ENCODE measurements around the gene YKT6.

DNA sequence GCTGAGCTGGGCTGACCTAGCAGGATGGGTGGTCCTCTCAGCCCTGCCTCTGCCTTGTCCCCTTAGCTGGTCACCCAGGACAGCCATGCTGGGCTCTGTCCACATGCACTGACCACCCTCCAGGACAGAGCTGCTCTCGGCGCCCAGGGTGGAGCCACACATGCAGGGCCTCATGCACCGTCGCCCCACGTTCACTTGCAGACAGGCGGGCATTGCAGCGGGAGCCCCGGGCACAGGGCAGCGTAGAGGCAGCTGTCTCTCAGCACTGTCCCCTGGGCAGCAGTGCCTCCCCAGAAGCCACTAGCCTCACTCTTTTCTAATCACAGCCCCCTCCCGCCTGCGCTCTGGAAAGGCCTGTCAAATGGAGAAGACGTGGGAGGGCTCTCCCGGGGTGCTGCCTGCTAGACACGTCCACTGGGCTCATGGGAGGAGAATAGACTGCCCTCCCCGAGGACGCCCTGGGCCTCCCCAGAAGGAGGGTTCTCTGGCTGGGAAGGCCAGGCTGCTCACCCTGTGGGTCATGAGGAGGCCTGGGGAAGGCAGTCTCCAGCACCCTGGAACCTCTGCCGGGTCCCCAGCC lies 37.4 kb downstream of the YKT6 start:
- TF ChIP-seq, protein P1, sequence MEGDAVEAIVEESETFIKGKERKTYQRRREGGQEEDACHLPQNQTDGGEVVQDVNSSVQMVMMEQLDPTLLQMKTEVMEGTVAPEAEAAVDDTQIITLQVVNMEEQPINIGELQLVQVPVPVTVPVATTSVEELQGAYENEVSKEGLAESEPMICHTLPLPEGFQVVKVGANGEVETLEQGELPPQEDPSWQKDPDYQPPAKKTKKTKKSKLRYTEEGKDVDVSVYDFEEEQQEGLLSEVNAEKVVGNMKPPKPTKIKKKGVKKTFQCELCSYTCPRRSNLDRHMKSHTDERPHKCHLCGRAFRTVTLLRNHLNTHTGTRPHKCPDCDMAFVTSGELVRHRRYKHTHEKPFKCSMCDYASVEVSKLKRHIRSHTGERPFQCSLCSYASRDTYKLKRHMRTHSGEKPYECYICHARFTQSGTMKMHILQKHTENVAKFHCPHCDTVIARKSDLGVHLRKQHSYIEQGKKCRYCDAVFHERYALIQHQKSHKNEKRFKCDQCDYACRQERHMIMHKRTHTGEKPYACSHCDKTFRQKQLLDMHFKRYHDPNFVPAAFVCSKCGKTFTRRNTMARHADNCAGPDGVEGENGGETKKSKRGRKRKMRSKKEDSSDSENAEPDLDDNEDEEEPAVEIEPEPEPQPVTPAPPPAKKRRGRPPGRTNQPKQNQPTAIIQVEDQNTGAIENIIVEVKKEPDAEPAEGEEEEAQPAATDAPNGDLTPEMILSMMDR (IDR thresholded peaks at IDR 0.05), result no peak
- TF ChIP-seq POLR2A (IDR thresholded peaks at IDR 0.05) (no peak), EP300 (IDR thresholded peaks at IDR 0.05) (no peak)

Measured in tibial nerve (tissue), 4 donors.